B cell (primary cell): ENCODE data around the gene STMP1. TPM values are rescaled to one million over a fixed set of nuclear protein-coding genes. Genes with fewer than 3 reads are reported as not detected.

Source experiments
- ATAC-seq: fragments of 200-7000 bp; cut with Tn5 transposase; one replicate; pipeline ENCODE4 v1.10.0; 2021; ENCODE audit warnings: low read depth, mild to moderate bottlenecking, moderate number of reproducible peaks, moderate library complexity
- CTCF ChIA-PET: fragments of 350-600 bp; sonication (Branson Sonifier 250); formaldehyde crosslinking; loops from one replicate; lab custom pipeline; 2021; ENCODE audit warnings: antibody characterized with exemption, inconsistent platforms; lab: Charles Lee
- POLR2A ChIA-PET: fragments of 350-600 bp; sonication (Branson Sonifier 250); formaldehyde crosslinking; loops from one replicate; lab custom pipeline; 2021; ENCODE audit warnings: antibody characterized with exemption; lab: Charles Lee
- DNase-seq: peaks from one replicate; pipeline ENCODE4 v3.0.0; 2013
- H2AFZ ChIP-seq: 2 replicates; pipeline ENCODE4 v1.6.1; 2012; ENCODE audit warnings: mild to moderate bottlenecking, low read depth, low read length; ENCODE audit not compliant: insufficient read depth, poor library complexity, severe bottlenecking
- H3K27ac ChIP-seq, 2 donors: 1 replicate in 1 of 2; 2 replicates in 1 of 2; pipeline ENCODE4 v1.5.1; 2012 to 2013; ENCODE audit warnings: low read length in 2 of 2, mild to moderate bottlenecking in 2 of 2, moderate library complexity in 1 of 2
- H3K27me3 ChIP-seq, 4 experiments: fragments of 200-600 bp in 1 of 4; sonication (generic) in 1 of 4; replicated peaks in 1 of 4; 1 replicate in 2 of 4; 2 replicates in 2 of 4; pipeline versions ENCODE4 v1.6.1 to v1.7.0; 2013 to 2016; ENCODE audit warnings: low read length in 3 of 4, mild to moderate bottlenecking in 2 of 4, mixed read lengths in 1 of 4, moderate library complexity in 1 of 4; ENCODE audit not compliant: insufficient read depth in 4 of 4, control insufficient read depth in 3 of 4; ENCODE audit errors: control extremely low read depth in 1 of 4
- H3K36me3 ChIP-seq, 2 experiments: replicated peaks in 1 of 2; 1 replicate in 1 of 2; 2 replicates in 1 of 2; pipeline versions ENCODE4 v1.6.1 to v1.7.1; 2013; ENCODE audit warnings: low read length in 1 of 2; ENCODE audit not compliant: insufficient read depth in 2 of 2, control insufficient read depth in 1 of 2; ENCODE audit errors: control extremely low read depth in 1 of 2, extremely low read depth in 1 of 2
- H3K4me1 ChIP-seq, 2 donors: fragments of 200-600 bp in 1 of 2; sonication (generic) in 1 of 2; 1 replicate in 1 of 2; 2 replicates in 1 of 2; pipeline versions ENCODE4 v1.5.1 to v1.6.1; 2013 to 2017; ENCODE audit warnings: low read length in 2 of 2; ENCODE audit not compliant: control insufficient read depth in 2 of 2, insufficient read depth in 2 of 2
- H3K4me2 ChIP-seq: replicated peaks from 2 replicates; pipeline ENCODE3; 2012; ENCODE audit warnings: mild to moderate bottlenecking, low read depth, low read length; ENCODE audit not compliant: poor library complexity, severe bottlenecking
- H3K4me3 ChIP-seq, 5 experiments: fragments of 200-600 bp in 1 of 5; sonication (generic) in 1 of 5; 1 replicate in 3 of 5; 2 replicates in 2 of 5; pipeline versions ENCODE4 v1.5.1 to v1.7.0; 2011 to 2016; ENCODE audit warnings: low read length in 4 of 5, mild to moderate bottlenecking in 4 of 5, low read depth in 2 of 5, control low read depth in 1 of 5, moderate library complexity in 1 of 5; ENCODE audit not compliant: insufficient read depth in 1 of 5; ENCODE audit errors: control extremely low read depth in 1 of 5, extremely low read depth in 1 of 5
- H3K79me2 ChIP-seq: fragments of 200-600 bp; sonication (generic); one replicate; pipeline ENCODE4 v1.6.0; 2016; ENCODE audit warnings: low read length; ENCODE audit not compliant: control insufficient read depth, insufficient read depth
- H3K9ac ChIP-seq: fragments of 200-600 bp; sonication (generic); 2 replicates; pipeline ENCODE4 v1.6.1; 2017; ENCODE audit warnings: mild to moderate bottlenecking, low read length, moderate library complexity
- H3K9me3 ChIP-seq, 3 donors: one replicate each; pipeline versions ENCODE4 v1.6.1 to v1.7.1; 2013; ENCODE audit warnings: low read length in 2 of 3; ENCODE audit not compliant: control insufficient read depth in 2 of 3, insufficient read depth in 1 of 3; ENCODE audit errors: control extremely low read depth in 1 of 3
- H4K20me1 ChIP-seq: 2 replicates; pipeline ENCODE4 v1.6.0; 2012; ENCODE audit warnings: mild to moderate bottlenecking, low read length; ENCODE audit not compliant: insufficient read depth, control insufficient read depth, poor library complexity, severe bottlenecking
- H3K27ac Mint-ChIP-seq: one replicate; pipeline ENCODE4 v1.8.0; 2021; ENCODE audit warnings: mixed read lengths
- H3K27me3 Mint-ChIP-seq: one replicate; pipeline ENCODE4 v1.8.0; 2021; ENCODE audit warnings: mixed read lengths
- H3K4me1 Mint-ChIP-seq: one replicate; pipeline ENCODE4 v1.8.0; 2021; ENCODE audit warnings: mixed read lengths
- H3K4me3 Mint-ChIP-seq: one replicate; pipeline ENCODE4 v1.8.0; 2021; ENCODE audit warnings: mixed read lengths
- H3K9me3 Mint-ChIP-seq: one replicate; pipeline ENCODE4 v1.8.0; 2022; ENCODE audit warnings: mixed read lengths; ENCODE audit not compliant: insufficient read depth
- CTCF ChIP-seq: fragments of 200-600 bp; IDR thresholded peaks from one replicate; pipeline ENCODE4 v1.8.0; 2022; ENCODE audit warnings: antibody characterized with exemption, mild to moderate bottlenecking
- EZH2 ChIP-seq: IDR thresholded peaks from 2 replicates; pipeline ENCODE4 v1.6.1; 2012; ENCODE audit warnings: borderline replicate concordance, low read depth, mild to moderate bottlenecking, moderate library complexity, low read length; ENCODE audit not compliant: insufficient read depth, poor library complexity, severe bottlenecking
- WGBS: methylation state at CpG from one replicate; pipeline ENCODE4 v1.1.5; 2013; ENCODE audit warnings: missing lambda C conversion rate; ENCODE audit not compliant: insufficient coverage; 5-methylcytosine and 5-hydroxymethylcytosine counted together
- intact Hi-C: fragments of 100-400 bp; cut with micrococcal nuclease; formaldehyde crosslinking; loops from one replicate; pipeline ENCODE4 v1.10.0; 2022
- polyA plus RNA-seq: library from polyadenylated mRNA; depleted of rRNA; stranded (reverse); fragments of >200 nt; gene quantifications from 2 replicates; pipeline ENCODE4 v1.2.3, GENCODE V29; 2012
- total RNA-seq, 2 donors: library from RNA; stranded (reverse); fragments of 120-200 nt in 1 of 2; gene quantifications; 1 replicate in 1 of 2; 2 replicates in 1 of 2; pipeline versions ENCODE4 v1.2.3 to v1.2.4, GENCODE V29; 2013 to 2022

The STMP1 gene
- total and polyA plus RNA-seq, 2 donors (not counting 1 experiment from before 2014, with no cell fraction given) = 11.0 to 33.5 TPM

- H3K4me1 Mint-ChIP-seq = no peaks in the 10 kb centered on the region
- H3K4me3 Mint-ChIP-seq = no peak overlapping the region
- ATAC-seq (no peak), DNase-seq (no peak)
- H3K27me3 Mint-ChIP-seq = peaks cover 17% of the 10 kb centered on the region
- Histone ChIP-seq H3K27me3 (peaks cover 0 to 5% (median 0%) of the 10 kb centered on the region in 4 experiments), H3K79me2 (no peaks in the 10 kb centered on the region), H3K9me3 (no peaks in the 10 kb centered on the region), H3K4me2 (no peak overlapping the region), H3K4me3 (no peak overlapping the region), H3K9ac (no peak overlapping the region), H3K4me1 (no peaks in the 10 kb centered on the region), H2AFZ (no peak overlapping the region), H3K27ac (no peak overlapping the region), H4K20me1 (no peaks in the 10 kb centered on the region), H3K36me3 (no peaks in the 10 kb centered on the region)
- CTCF ChIA-PET = no interaction called here
- POLR2A ChIA-PET = no interaction called here
- H3K9me3 Mint-ChIP-seq = no peaks in the 10 kb centered on the region
- TF ChIP-seq EZH2 (no peak), CTCF (no peak)
- no CpG with 5 or more reads among the region's 1 CpG for WGBS
- no peak overlapping the region for H3K27ac Mint-ChIP-seq
- intact Hi-C loops = no loop called here
Observed at GRCh38 chr7:135715673-135716072, 53.4 kb downstream of the STMP1 start.

GRCh38 chr7:135716677-135717238, 54.4 kb downstream of the STMP1 start:
- Mint-ChIP-seq H3K4me3 (no peak overlapping the region), H3K27me3 (peaks cover 17% of the 10 kb centered on the region), H3K4me1 (no peaks in the 10 kb centered on the region), H3K27ac (no peak overlapping the region), H3K9me3 (no peaks in the 10 kb centered on the region)
- ATAC-seq (no peak), DNase-seq (no peak)
- no peaks in the 10 kb centered on the region for H3K9me3 ChIP-seq
- no peaks in the 10 kb centered on the region for H4K20me1 ChIP-seq
- H3K36me3 ChIP-seq = no peaks in the 10 kb centered on the region
- peaks cover 0 to 5% (median 0%) of the 10 kb centered on the region in 4 experiments for H3K27me3 ChIP-seq
- 94% methylated on average over 6 of the region's 9 CpGs for WGBS
- H2AFZ ChIP-seq = no peak overlapping the region
- H3K79me2 ChIP-seq = no peaks in the 10 kb centered on the region
- H3K9ac ChIP-seq = no peak overlapping the region
- intact Hi-C loops = no loop called here
- no peak overlapping the region for H3K27ac ChIP-seq
- no peak for TF ChIP-seq EZH2
- no peak for TF ChIP-seq CTCF
- ChIA-PET POLR2A (interaction anchor here (0.6 kb wide), 1 partner anchor 249 kb away, joined by 3 read pairs; no protein-coding TSS in a partner anchor), CTCF (no interaction called here)
- no peaks in the 10 kb centered on the region for H3K4me1 ChIP-seq
- no peak overlapping the region for H3K4me2 ChIP-seq
- H3K4me3 ChIP-seq = no peak overlapping the region
